Mammary epithelial cell (primary cell): ENCODE measurements around the gene PTPRG.

ENCODE experiments used
- EZH2 ChIP-seq: IDR thresholded peaks from 2 replicates; pipeline ENCODE4 v1.6.1; 2012; ENCODE audit warnings: low read length, inconsistent platforms, borderline replicate concordance
- TF ChIP-seq, protein P1 (sequence below), 2 donors: IDR thresholded peaks in 1 of 2; conservative IDR thresholded peaks in 1 of 2; 2 replicates each; pipeline ENCODE4 v1.5.1; 2011 to 2012; ENCODE audit warnings: inconsistent platforms in 2 of 2, low read length in 2 of 2, mild to moderate bottlenecking in 2 of 2, control low read depth in 1 of 2, low read depth in 1 of 2; ENCODE audit not compliant: insufficient read depth in 1 of 2; ENCODE audit errors: extremely low read depth in 1 of 2

- TF ChIP-seq, protein P1, sequence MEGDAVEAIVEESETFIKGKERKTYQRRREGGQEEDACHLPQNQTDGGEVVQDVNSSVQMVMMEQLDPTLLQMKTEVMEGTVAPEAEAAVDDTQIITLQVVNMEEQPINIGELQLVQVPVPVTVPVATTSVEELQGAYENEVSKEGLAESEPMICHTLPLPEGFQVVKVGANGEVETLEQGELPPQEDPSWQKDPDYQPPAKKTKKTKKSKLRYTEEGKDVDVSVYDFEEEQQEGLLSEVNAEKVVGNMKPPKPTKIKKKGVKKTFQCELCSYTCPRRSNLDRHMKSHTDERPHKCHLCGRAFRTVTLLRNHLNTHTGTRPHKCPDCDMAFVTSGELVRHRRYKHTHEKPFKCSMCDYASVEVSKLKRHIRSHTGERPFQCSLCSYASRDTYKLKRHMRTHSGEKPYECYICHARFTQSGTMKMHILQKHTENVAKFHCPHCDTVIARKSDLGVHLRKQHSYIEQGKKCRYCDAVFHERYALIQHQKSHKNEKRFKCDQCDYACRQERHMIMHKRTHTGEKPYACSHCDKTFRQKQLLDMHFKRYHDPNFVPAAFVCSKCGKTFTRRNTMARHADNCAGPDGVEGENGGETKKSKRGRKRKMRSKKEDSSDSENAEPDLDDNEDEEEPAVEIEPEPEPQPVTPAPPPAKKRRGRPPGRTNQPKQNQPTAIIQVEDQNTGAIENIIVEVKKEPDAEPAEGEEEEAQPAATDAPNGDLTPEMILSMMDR (conservative IDR thresholded peaks at IDR 0.05 in 1 of 2, IDR thresholded peaks at IDR 0.05 in 1 of 2; ENCODE audit: extremely low read depth in 1 of 2, insufficient read depth in 1 of 2, low read depth in 1 of 2, low read length in 2 of 2) = no peak
- TF ChIP-seq EZH2 = no peak
Observed at GRCh38 chr3:61610316-61610715, 48.9 kb downstream of the PTPRG start.
